Measurements from ENCODE around the gene SCRN2.
A peak's percentile ranks its signal among the peaks of the same experiment; 100 is the strongest.

The SCRN2 gene

GRCh38 chr17:47819475-47819874, 21.6 kb downstream of the SCRN2 start:
- DNase-seq: no peak

- DNase-seq: no peak
Observed at GRCh38 chr17:47818002-47818695, 22.9 kb downstream of the SCRN2 start.

DNA sequence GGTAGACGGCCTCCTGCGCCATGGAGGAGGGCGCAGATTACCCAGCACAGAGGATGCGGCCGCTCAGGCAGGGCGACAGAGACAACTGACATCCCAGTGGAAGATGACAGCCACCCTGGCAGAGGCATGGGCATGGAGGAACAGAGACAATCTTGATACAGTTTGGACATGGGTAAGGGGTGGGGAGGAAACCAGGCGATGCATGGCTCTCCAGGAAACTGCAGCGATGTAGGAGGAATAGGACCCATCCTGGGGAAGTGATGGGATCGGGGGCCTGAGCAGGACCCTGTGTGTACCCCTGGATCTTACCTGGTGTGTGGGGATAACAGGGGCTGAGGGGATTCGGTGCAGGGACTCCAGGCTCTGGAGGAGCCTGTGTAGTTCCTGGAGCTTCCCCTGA, 24.1 kb downstream of the SCRN2 start:
- no peak for DNase-seq

- DNase-seq: no peak
Observed at GRCh38 chr17:47816111-47816735, 24.9 kb downstream of the SCRN2 start.

DNA sequence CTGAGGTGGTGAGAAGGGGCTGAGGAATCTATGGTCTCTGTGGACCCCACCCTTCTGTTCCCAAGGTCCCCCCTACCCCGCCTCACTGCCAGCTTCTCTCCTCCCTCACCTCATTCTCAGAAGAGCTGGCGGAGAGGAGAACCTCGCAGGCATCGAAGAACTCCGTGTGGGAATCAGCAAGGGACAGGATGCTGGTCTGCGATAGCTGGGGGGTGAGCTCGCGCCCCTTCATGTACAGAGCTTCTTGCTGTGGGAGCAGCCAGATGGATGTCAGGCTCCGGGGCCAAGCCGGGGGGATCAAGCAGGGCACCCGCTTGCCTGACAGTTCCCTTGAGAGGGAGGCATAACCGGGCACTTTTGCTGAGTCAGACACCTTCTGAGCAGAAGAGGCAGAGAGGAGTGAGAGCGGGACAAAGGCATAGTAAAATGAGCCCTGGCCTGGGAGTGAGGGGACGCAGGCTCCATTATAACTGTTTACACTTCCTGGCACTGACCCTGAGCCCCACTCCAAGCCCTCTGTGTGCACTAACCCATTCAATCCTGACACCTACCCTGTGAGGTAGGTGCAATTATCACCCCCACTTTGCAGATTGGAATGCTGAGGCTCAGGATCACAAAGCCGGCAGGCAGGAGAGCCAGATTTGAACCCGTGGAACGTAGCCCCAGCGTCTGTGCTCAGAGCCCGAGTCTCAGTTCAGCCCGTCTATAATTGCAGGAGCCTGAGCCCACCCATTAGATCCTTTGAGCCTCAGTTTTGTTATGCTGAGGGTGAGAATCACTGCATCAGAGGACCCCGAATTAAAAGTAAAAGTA, 25.8 kb downstream of the SCRN2 start:
- DNase-seq: no peak

GRCh38 chr17:47813512-47814031, 27.5 kb downstream of the SCRN2 start:
- DNase-seq: peak; percentile 18

DNA sequence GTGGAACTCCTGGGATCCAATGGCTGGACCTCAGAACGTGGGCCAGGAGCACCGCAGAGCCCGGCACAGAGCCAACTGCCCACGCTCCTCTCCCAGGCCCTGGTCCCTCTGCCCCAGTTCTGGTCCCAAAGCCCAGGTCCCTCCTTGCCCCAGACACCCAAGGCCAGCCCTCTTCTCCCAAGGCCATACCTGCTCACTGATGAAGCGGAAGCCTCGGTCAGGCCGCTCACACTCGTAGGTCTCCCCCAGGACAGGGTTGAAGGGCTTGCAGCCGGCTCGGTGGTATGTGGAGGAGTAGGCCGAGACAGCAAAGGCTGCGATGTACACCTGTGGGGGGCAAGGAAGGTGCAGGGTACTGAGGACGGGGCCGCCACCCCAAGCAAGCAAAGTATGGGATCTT, 28.0 kb downstream of the SCRN2 start:
- DNase-seq: no peak

GRCh38 chr17:47812146-47812920, 28.7 kb downstream of the SCRN2 start:
- DNase-seq: no peak

- no peak for DNase-seq
Observed at GRCh38 chr17:47811709-47812108, 29.4 kb downstream of the SCRN2 start.

- no peak for DNase-seq
Observed at GRCh38 chr17:47810901-47811635, 30.0 kb downstream of the SCRN2 start.

DNA sequence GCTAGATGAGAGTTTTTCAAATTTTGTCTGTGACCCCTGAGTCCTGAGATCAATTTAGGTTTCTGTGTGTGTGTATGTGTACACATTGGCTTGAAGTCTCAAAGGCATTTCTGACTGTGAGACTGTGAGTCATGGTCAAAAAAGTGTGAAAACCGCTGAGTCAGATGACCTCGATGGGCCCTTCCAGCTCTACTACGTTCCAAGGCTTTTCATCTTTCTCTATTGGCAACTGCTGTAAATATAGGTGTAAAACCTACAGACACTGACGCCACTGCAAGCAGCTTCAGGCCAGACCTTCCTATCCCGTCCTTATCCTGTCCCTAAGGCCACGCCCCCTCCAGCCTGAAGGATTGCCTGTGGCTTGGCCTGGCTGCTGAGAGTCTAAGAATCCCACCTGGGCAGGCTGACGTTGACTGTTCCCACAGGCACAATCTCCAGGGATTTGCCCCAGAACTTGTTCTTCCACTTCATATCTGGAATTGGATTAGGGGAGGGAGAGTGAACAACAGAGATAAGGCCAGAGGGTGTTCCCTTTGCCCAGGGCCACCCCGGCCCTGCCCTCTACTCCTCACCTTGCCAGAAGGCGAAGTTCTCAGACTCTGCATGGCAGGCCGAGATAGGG, 30.8 kb downstream of the SCRN2 start:
- no peak for DNase-seq

GRCh38 chr17:47808830-47809480, 32.1 kb downstream of the SCRN2 start:
- DNase-seq: no peak

DNA sequence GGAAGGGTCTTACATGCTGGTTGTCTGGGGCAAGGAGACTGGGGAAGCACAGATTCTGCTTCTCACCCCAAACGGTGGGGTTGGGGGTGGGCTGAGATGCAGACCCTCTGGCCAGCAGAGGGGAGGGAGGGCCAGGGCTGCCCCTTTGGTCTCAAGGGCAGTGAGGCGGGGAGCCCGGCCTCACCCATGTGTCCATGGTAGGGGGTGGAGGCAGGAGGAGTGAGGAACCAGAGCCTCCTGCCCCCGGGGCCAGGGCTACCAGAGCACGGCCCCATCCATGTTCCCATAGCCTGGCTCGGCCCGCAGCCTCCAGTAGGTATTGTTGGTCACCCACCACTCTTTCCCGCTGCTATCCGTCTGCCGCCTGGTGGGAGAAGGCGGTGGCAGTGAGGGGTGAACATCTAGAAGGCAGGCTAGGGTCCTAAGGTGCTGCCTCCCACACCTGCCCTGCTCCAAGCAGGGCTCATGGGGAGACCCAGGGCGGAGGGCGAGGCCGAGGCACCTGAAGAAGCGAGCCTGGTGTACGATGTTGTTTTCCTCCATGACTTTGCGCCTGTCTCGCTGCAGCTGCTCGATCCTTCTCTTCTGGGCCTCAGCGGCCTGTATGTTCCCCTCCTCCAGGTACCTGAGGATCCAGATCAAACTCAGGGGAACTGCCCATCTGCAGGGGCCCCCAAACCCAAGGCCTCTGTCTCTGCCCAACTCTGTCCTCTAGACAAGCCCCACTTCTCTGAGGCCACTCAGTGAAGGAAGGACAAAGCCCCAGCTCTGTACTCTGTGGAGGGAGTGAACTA, 32.8 kb downstream of the SCRN2 start:
- DNase-seq: no peak

- no peak for DNase-seq
Observed at GRCh38 chr17:47807421-47807820, 33.7 kb downstream of the SCRN2 start.

GRCh38 chr17:47806913-47807255, 34.2 kb downstream of the SCRN2 start:
- DNase-seq: no peak

DNA sequence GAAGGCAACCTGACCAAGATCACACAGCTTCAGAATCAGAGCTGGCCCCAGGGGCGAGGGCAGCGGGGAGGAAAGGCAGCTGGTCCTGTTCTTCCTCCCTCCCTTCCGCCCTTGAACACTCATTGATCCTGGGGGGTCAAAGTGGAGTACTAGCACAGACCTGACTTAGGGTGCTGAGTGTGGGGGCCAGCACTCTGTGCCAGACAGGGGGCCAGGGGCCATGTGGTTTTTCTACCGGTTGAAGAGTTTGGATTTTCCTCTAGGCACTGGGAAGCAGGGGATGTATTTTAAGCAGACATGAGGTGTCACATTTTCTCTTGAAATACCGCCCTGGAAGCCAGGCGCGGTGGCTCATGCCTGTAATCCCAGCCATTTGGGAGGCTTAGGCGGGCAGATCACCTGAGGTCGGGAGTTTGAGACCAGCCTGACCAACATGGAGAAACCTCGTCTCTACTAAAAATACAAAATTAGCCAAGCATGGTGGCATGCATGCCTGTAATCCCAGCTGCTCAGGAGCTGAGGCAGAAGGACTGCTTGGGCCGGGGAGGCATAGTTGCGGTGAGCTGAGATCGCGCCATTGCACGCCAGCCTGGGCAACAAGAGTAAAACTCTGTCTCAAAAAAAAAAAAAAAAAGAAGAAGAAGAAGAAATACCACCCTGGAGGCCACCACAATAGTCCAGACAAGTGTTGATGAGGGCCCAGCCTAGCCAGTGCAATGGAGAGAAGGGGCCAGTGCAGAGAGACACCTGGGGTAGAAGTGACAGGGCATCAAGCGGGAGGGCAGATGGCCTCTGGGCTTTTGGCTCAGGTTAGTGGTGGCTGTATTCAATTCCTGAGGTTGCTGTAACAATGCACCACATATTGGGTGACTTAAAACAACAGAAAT, 34.8 kb downstream of the SCRN2 start:
- no peak for DNase-seq

DNA sequence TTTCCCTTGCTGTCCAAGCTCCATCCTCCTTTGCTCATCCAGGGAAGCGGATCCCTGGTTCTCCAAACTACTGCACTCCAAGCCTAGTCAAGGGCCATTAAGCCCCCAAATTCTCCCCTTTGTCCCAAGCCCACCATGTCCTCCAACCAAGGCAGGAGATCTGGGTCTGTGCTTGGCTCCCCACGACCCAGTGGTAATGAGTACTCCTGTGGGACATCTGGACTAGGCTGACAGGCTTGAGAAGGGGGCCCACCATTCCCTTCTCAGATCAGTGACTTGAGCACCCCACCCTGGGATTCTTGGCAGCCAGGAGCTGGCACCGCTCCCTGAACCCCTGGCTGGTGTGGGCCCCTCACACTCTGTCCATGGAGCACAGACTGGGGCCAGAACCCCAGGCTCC, 36.6 kb downstream of the SCRN2 start:
- DNase-seq: no peak

DNA sequence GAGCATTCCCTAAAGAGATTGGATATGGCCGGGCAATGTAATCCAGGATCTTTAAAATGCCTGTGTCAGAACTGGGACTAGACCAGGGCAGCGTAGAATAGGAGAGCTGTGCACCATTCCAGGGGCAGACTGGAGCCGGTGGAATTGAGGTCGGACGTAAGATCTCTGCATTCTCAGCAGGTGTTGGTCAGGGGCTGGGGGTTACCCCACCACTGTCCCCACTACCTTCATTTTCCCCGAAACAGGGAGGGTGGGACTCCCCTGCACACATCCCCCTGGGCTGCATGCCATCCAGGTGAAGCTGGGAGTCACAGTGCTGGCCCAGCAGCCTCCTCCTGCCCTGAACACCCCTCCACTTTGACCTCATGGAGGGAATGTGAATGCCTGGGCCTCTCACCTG, 37.3 kb downstream of the SCRN2 start:
- DNase-seq: no peak

- DNase-seq: no peak
Observed at GRCh38 chr17:47803201-47803600, 37.9 kb downstream of the SCRN2 start.

Measured in activated CD4-positive, CD25-positive, alpha-beta regulatory T cell treated with anti-CD3 and anti-CD28 coated beads, Interleukin-2, amount 50 U/mL, for 72 hours (primary cell).